Mesodermal cell (in vitro differentiated cells): ENCODE data around the gene GOLGA5.
"Not testable (repeated sequence)": the region's sequence is repeated elsewhere in the genome, so short reads cannot be mapped to it uniquely, and the experiment has no call there.

Experiments used
- H3K27ac ChIP-seq: 2 replicates; pipeline ENCODE4 v1.7.0; 2013; ENCODE audit warnings: mild to moderate bottlenecking, low read depth, low read length, moderate library complexity; ENCODE audit not compliant: severe bottlenecking
- H3K36me3 ChIP-seq: 2 replicates; pipeline ENCODE4 v1.7.1; 2013; ENCODE audit warnings: mild to moderate bottlenecking, low read length, moderate library complexity; ENCODE audit not compliant: control insufficient read depth, insufficient read depth
- H3K4me1 ChIP-seq: one replicate; pipeline ENCODE4 v1.7.1; 2013; ENCODE audit warnings: mild to moderate bottlenecking, low read length; ENCODE audit not compliant: insufficient read depth, control insufficient read depth, poor library complexity, severe bottlenecking
- H3K4me3 ChIP-seq: 2 replicates; pipeline ENCODE4 v1.7.0; 2013; ENCODE audit warnings: low read length, control low read depth, mild to moderate bottlenecking; ENCODE audit not compliant: insufficient read depth, poor library complexity, severe bottlenecking; ENCODE audit errors: extremely low read depth
- H3K9me3 ChIP-seq: 2 replicates; pipeline ENCODE4 v1.7.1; 2013; ENCODE audit warnings: mild to moderate bottlenecking, low read length, moderate library complexity; ENCODE audit not compliant: control insufficient read depth
- WGBS, 2 experiments: methylation state at CpG; one replicate each; pipeline ENCODE4 v1.1.5; 2013; ENCODE audit warnings: missing lambda C conversion rate in 2 of 2; ENCODE audit not compliant: insufficient coverage in 2 of 2; 5-methylcytosine and 5-hydroxymethylcytosine counted together

Gene GOLGA5

GRCh38 chr14:92832137-92832700, 38.1 kb downstream of the GOLGA5 start:
- peaks cover 82% of the 10 kb centered on the region for H3K36me3 ChIP-seq
- no peaks in the 10 kb centered on the region for H3K4me1 ChIP-seq
- H3K4me3 ChIP-seq = no peak overlapping the region
- H3K9me3 ChIP-seq = no peaks in the 10 kb centered on the region
- no peak overlapping the region for H3K27ac ChIP-seq
- 56 to 76% methylated on average over 4 to 5 of the region's 7 CpGs for WGBS, 2 experiments

- Histone ChIP-seq H3K4me3 (no peak overlapping the region), H3K4me1 (peaks cover 4% of the 10 kb centered on the region), H3K27ac (no peak overlapping the region), H3K36me3 (peaks cover 47% of the 10 kb centered on the region), H3K9me3 (no peaks in the 10 kb centered on the region)
- 100% methylated on average over 1 of the region's 4 CpGs for WGBS, 2 experiments
Measured at GRCh38 chr14:92841930-92842329, 47.8 kb downstream of the GOLGA5 start.

- Histone ChIP-seq H3K4me1 (peaks cover 4% of the 10 kb centered on the region), H3K9me3 (no peaks in the 10 kb centered on the region), H3K27ac (no peak overlapping the region), H3K4me3 (no peak overlapping the region), H3K36me3 (peaks cover 26% of the 10 kb centered on the region)
- 79 to 87% methylated on average over 3 to 4 of the region's 4 CpGs for WGBS, 2 experiments
Measured at GRCh38 chr14:92844204-92844603, 50.1 kb downstream of the GOLGA5 start.

GRCh38 chr14:92846162-92846897, 52.2 kb downstream of the GOLGA5 start:
- H3K36me3 ChIP-seq = peaks cover 4% of the 10 kb centered on the region
- no peak overlapping the region for H3K4me3 ChIP-seq
- H3K4me1 ChIP-seq = peaks cover 4% of the 10 kb centered on the region
- H3K9me3 ChIP-seq = no peaks in the 10 kb centered on the region
- no peak overlapping the region for H3K27ac ChIP-seq
- WGBS, 2 experiments = 82 to 86% methylated on average over 2 of the region's 2 CpGs

GRCh38 chr14:92847278-92847677, 53.2 kb downstream of the GOLGA5 start:
- 73 to 80% methylated on average over 4 to 5 of the region's 6 CpGs for WGBS, 2 experiments
- Histone ChIP-seq H3K4me1 (peaks cover 4% of the 10 kb centered on the region), H3K4me3 (no peak overlapping the region), H3K9me3 (peaks cover 5% of the 10 kb centered on the region), H3K36me3 (no peaks in the 10 kb centered on the region), H3K27ac (no peak overlapping the region)

- Histone ChIP-seq H3K4me3 (no peak overlapping the region), H3K4me1 (peaks cover 4% of the 10 kb centered on the region), H3K9me3 (peaks cover 6% of the 10 kb centered on the region), H3K27ac (no peak overlapping the region), H3K36me3 (no peaks in the 10 kb centered on the region)
- WGBS, 2 experiments = no CpG with 5 or more reads among the region's 2 CpGs
Measured at GRCh38 chr14:92847749-92848148, 53.6 kb downstream of the GOLGA5 start.

GRCh38 chr14:92848887-92849286, 54.8 kb downstream of the GOLGA5 start:
- no peaks in the 10 kb centered on the region for H3K36me3 ChIP-seq
- WGBS, 2 experiments = 77 to 92% methylated on average over 2 to 4 of the region's 4 CpGs
- no peak overlapping the region for H3K4me3 ChIP-seq
- no peak overlapping the region for H3K27ac ChIP-seq
- peaks cover 6% of the 10 kb centered on the region for H3K9me3 ChIP-seq
- H3K4me1 ChIP-seq = peaks cover 4% of the 10 kb centered on the region

GRCh38 chr14:92850492-92850891, 56.4 kb downstream of the GOLGA5 start:
- H3K27ac ChIP-seq = no peak overlapping the region
- H3K4me1 ChIP-seq = peaks cover 4% of the 10 kb centered on the region
- H3K36me3 ChIP-seq = no peaks in the 10 kb centered on the region
- WGBS, 2 experiments = 71 to 85% methylated on average over 2 of the region's 2 CpGs
- no peak overlapping the region for H3K4me3 ChIP-seq
- peaks cover 6% of the 10 kb centered on the region for H3K9me3 ChIP-seq

GRCh38 chr14:92853136-92853535, 59.0 kb downstream of the GOLGA5 start:
- not testable (repeated sequence) for H3K9me3 ChIP-seq, H3K27ac ChIP-seq, H3K4me3 ChIP-seq, H3K4me1 ChIP-seq, H3K36me3 ChIP-seq
- WGBS, 2 experiments = 77 to 91% methylated on average over 5 to 6 of the region's 8 CpGs

- 90% methylated on average over 5 of the region's 7 CpGs; no CpG with 5 or more reads in 1 of the 2 experiments for WGBS, 2 experiments
- H3K4me3 ChIP-seq = no peak overlapping the region
- H3K4me1 ChIP-seq = no peaks in the 10 kb centered on the region
- H3K27ac ChIP-seq = no peak overlapping the region
- no peaks in the 10 kb centered on the region for H3K9me3 ChIP-seq
- no peaks in the 10 kb centered on the region for H3K36me3 ChIP-seq
Measured at GRCh38 chr14:92860049-92860840, 66.1 kb downstream of the GOLGA5 start.
